ENCODE measurements around the gene KMT2C. TPM values are rescaled to one million over a fixed set of nuclear protein-coding genes. Genes with fewer than 3 reads are reported as not detected.
"Not testable (repeated sequence)": the region's sequence is repeated elsewhere in the genome, so short reads cannot be mapped to it uniquely, and the experiment has no call there.

The KMT2C gene
- total and polyA plus RNA-seq, 9 donors = 14.0 to 109 (median 74.0) TPM

DNA sequence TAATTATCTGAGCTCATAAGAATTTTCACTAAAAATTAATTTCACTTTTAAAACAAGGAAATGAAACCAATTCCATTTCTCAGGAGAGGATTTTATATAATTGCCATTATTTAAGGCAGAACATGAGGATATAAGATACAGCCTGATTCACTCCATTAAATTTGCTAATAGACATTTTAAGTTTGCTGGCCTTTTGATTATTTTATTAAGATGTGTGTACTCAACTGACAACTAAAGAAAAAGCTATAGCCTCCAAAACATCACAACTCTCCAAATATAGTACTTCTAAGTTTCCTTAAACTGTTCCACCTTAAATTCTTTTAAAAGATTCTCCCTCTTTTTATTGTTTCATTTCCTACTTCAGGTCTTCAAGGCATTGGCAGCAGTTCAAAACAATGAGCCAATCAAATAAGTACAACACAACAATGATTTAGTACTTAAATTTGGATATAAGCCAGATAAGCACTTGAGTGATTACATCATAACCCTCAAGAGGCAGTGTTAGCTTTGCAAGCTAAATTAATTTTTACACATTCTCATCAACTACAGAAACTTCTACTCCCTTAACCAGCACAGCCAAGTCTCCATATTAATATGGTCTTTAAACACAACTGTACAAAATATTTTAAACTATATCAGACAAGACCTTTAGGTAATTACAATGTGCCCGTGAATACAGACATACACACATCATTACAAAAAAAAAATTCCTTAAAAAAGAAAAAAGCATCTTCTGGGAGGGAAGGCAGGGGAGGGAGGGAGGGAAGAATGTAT, 121.8 kb downstream of the KMT2C start:
- 49 to 72% (median 68%) methylated on average over 1 of the region's 1 CpG for whole genome bisulfite sequencing, 3 donors
- TF ChIP-seq, protein P1, sequence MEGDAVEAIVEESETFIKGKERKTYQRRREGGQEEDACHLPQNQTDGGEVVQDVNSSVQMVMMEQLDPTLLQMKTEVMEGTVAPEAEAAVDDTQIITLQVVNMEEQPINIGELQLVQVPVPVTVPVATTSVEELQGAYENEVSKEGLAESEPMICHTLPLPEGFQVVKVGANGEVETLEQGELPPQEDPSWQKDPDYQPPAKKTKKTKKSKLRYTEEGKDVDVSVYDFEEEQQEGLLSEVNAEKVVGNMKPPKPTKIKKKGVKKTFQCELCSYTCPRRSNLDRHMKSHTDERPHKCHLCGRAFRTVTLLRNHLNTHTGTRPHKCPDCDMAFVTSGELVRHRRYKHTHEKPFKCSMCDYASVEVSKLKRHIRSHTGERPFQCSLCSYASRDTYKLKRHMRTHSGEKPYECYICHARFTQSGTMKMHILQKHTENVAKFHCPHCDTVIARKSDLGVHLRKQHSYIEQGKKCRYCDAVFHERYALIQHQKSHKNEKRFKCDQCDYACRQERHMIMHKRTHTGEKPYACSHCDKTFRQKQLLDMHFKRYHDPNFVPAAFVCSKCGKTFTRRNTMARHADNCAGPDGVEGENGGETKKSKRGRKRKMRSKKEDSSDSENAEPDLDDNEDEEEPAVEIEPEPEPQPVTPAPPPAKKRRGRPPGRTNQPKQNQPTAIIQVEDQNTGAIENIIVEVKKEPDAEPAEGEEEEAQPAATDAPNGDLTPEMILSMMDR (IDR thresholded peaks at IDR 0.05) = no peak
- TF ChIP-seq POLR2A (IDR thresholded peaks at IDR 0.05) = no peak
- no peak for TF ChIP-seq EP300 (IDR thresholded peaks at IDR 0.05)
- no peak overlapping the region for H3K4me3 ChIP-seq
- H3K36me3 ChIP-seq = no peaks in the 10 kb centered on the region
- no peak overlapping the region for H3K27ac ChIP-seq
- intact Hi-C loops (cut with DNase I) = no loop called here
- no peaks in the 10 kb centered on the region for H3K27me3 ChIP-seq
- no peak for DNase-seq
- peaks cover 1% of the 10 kb centered on the region for H3K4me1 ChIP-seq (ENCODE audit: insufficient read depth)
- H3K9me3 ChIP-seq = no peaks in the 10 kb centered on the region

DNA sequence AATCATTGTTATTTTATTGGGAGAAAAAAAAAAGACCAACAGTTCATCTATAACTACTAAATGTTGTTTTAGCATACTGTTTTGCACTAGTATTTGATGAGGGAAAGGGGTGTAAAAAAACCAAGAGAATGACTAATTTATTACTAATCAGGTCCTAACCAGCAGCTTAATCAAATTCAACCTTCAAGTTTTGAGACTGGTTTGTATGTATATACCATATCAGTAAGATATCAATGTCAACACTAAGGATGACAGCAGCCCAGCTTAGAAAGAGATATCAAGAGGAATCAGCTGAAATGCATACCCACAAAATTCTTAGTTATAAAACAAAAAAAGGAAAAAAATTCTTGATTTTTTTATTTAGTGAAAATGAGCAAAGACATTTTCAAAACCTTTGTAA, 122.6 kb downstream of the KMT2C start:
- H3K27me3 ChIP-seq = no peaks in the 10 kb centered on the region
- no peak overlapping the region for H3K4me3 ChIP-seq
- no peaks in the 10 kb centered on the region for H3K9me3 ChIP-seq
- intact Hi-C loops (cut with DNase I) = no loop called here
- peaks cover 1% of the 10 kb centered on the region for H3K4me1 ChIP-seq (ENCODE audit: insufficient read depth)
- TF ChIP-seq, protein P1 (IDR thresholded peaks at IDR 0.05) = no peak
- TF ChIP-seq EP300 (IDR thresholded peaks at IDR 0.05) (no peak), POLR2A (IDR thresholded peaks at IDR 0.05) (no peak)
- no peak for DNase-seq
- H3K27ac ChIP-seq = no peak overlapping the region
- H3K36me3 ChIP-seq = no peaks in the 10 kb centered on the region

DNA sequence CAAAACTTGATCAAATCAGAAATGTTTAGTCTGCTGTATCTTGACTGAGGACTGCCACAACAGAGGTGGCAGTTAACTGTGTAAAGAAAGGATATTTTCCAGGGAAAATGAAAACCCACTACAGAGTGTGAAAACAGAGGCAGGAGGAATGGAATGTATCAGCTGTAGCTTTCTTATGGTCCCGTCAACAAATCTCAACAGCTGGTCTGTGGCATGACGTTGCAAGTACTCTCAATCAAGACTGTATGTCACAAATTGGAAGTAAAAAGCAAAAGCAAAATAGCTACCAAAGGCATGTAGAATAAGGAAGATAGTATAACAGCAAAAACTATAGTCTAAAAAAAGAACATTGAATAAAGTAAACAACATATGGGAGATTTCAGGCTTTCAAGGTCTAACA, 123.5 kb downstream of the KMT2C start:
- no peak overlapping the region for H3K27ac ChIP-seq
- no peaks in the 10 kb centered on the region for H3K9me3 ChIP-seq
- DNase-seq = no peak
- no peak overlapping the region for H3K4me3 ChIP-seq
- intact Hi-C loops (cut with DNase I) = no loop called here
- peaks cover 1% of the 10 kb centered on the region for H3K4me1 ChIP-seq (ENCODE audit: insufficient read depth)
- no peaks in the 10 kb centered on the region for H3K27me3 ChIP-seq
- 14 to 35% (median 30%) methylated on average over 2 of the region's 2 CpGs for WGBS, 3 donors
- TF ChIP-seq, protein P1 (IDR thresholded peaks at IDR 0.05) = no peak
- no peak for TF ChIP-seq EP300 (IDR thresholded peaks at IDR 0.05)
- TF ChIP-seq POLR2A (IDR thresholded peaks at IDR 0.05) = no peak
- no peaks in the 10 kb centered on the region for H3K36me3 ChIP-seq

DNA sequence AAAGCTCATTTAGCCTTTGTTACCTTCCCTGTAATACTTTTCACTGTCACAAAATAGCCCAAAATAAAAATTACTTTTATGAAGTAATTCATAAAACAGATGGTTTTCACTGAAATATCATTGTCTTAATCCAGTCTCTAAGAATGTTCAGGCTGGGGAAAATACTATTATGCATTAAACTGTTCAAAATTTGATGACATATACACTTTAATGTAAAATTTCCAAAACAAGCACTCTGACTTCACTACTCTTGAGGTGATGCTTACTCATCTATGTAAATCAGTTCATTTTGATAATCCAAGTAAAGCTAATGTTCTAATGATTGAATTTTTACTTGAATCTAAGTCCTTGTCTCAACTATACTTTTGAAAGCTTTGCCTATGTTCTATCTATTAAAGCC, 127.9 kb downstream of the KMT2C start:
- H3K9me3 ChIP-seq = no peaks in the 10 kb centered on the region
- H3K36me3 ChIP-seq = no peaks in the 10 kb centered on the region
- intact Hi-C loops (cut with DNase I) = no loop called here
- DNase-seq = no peak
- peaks cover 1% of the 10 kb centered on the region for H3K4me1 ChIP-seq (ENCODE audit: insufficient read depth)
- TF ChIP-seq POLR2A (IDR thresholded peaks at IDR 0.05) (no peak), EP300 (IDR thresholded peaks at IDR 0.05) (no peak)
- TF ChIP-seq, protein P1 (IDR thresholded peaks at IDR 0.05) = no peak
- no peak overlapping the region for H3K4me3 ChIP-seq
- H3K27me3 ChIP-seq = no peaks in the 10 kb centered on the region
- no peak overlapping the region for H3K27ac ChIP-seq

DNA sequence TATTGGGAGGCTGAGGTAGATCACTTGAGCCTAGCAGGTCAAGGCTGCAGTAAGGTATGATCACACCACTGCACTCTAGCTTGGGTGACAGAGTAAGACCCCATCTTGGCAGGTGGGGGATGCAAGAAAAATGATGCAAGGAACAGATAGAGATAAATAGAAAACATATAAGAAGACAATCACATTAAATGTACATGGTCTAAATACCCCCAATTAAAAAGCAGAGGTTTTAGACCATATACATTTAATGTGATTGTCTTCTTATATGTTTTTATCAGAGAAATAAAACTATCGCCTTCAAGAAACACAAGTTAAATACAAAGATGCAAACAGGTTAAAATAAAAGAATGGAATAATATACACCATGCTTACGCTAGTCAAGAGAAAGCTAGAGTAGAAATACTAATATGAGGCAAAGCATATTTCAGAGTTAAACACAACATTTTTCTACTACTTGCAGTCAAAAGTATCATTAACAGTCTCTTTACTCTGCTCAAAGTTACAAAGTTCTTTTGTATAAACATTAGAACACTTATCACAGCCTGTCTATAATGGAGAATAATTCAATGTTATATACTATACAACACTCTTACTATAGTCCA, 136.2 kb downstream of the KMT2C start:
- H3K4me1 ChIP-seq (ENCODE audit: insufficient read depth); H3K9me3 ChIP-seq; DNase-seq; H3K27ac ChIP-seq; intact Hi-C loops (cut with DNase I); H3K4me3 ChIP-seq; H3K36me3 ChIP-seq; H3K27me3 ChIP-seq: not testable (repeated sequence)
- WGBS, 3 donors = 100% methylated on average over 2 of the region's 2 CpGs
